ENCODE data around the gene THSD7A. TPM values are rescaled to one million over a fixed set of nuclear protein-coding genes. Genes with fewer than 3 reads are reported as not detected.

Gene THSD7A
- total RNA-seq, 1 donor from 2014 or later, result 0.26 TPM

DNA sequence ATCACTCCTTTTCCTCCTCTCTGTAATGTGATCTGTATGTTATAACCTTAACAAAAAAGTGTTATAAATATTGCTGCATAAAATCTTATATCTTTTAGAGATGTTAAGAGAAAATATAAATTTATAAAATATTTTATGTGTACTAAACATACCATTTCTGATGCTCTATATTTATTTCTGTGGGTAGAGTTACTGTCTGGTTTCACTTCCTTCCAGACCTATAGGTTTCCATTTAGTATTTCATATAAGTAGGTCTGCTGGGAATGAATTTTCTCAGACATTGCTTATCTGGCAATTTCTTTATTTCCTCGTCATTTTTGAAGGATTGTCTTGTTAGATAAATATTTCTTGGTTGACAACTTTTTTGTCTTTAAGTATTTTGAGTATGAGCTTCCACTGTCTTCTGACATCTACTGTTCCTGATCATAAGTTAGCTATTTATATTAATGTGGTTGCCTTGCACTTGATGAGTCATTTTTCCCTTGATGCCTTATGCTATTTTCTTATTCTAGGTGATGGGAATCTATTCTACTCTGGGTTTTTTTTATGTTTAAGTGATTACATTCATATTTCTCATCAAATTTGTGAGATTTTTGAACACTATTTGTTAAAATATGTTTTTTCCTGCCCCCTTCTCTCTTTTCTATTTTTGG lies 11.2 kb upstream of the THSD7A start:
- Histone ChIP-seq H3K36me3 (ENCODE audit: control insufficient read depth, insufficient read depth, low read length) (no peaks in the 10 kb centered on the region), H3K4me3 (ENCODE audit: low read depth, low read length) (no peak overlapping the region), H3K27me3 (ENCODE audit: control insufficient read depth, insufficient read depth, low read length) (no peaks in the 10 kb centered on the region)
- TF ChIP-seq, protein P1, sequence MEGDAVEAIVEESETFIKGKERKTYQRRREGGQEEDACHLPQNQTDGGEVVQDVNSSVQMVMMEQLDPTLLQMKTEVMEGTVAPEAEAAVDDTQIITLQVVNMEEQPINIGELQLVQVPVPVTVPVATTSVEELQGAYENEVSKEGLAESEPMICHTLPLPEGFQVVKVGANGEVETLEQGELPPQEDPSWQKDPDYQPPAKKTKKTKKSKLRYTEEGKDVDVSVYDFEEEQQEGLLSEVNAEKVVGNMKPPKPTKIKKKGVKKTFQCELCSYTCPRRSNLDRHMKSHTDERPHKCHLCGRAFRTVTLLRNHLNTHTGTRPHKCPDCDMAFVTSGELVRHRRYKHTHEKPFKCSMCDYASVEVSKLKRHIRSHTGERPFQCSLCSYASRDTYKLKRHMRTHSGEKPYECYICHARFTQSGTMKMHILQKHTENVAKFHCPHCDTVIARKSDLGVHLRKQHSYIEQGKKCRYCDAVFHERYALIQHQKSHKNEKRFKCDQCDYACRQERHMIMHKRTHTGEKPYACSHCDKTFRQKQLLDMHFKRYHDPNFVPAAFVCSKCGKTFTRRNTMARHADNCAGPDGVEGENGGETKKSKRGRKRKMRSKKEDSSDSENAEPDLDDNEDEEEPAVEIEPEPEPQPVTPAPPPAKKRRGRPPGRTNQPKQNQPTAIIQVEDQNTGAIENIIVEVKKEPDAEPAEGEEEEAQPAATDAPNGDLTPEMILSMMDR (IDR thresholded peaks at IDR 0.05; ENCODE audit: insufficient read depth, low read length, severe bottlenecking), result no peak
- DNase-seq (ENCODE audit: low read depth) (peak; percentile 13), FAIRE-seq (no peak)

- Histone ChIP-seq H3K36me3 (ENCODE audit: control insufficient read depth, insufficient read depth, low read length) (no peaks in the 10 kb centered on the region), H3K27me3 (ENCODE audit: control insufficient read depth, insufficient read depth, low read length) (no peaks in the 10 kb centered on the region), H3K4me3 (ENCODE audit: low read depth, low read length) (no peak overlapping the region)
- TF ChIP-seq, protein P1 (IDR thresholded peaks at IDR 0.05; ENCODE audit: insufficient read depth, low read length, severe bottlenecking), result no peak
- no peak for FAIRE-seq
- DNase-seq (ENCODE audit: low read depth), result no peak
Measured at GRCh38 chr7:11841657-11842056, 9.7 kb upstream of the THSD7A start.

GRCh38 chr7:11835260-11835659 lies 3.3 kb upstream of the THSD7A start:
- DNase-seq (ENCODE audit: low read depth), result peak; percentile 8
- H3K27me3 ChIP-seq (ENCODE audit: control insufficient read depth, insufficient read depth, low read length), result no peaks in the 10 kb centered on the region
- H3K36me3 ChIP-seq (ENCODE audit: control insufficient read depth, insufficient read depth, low read length), result no peaks in the 10 kb centered on the region
- TF ChIP-seq, protein P1 (IDR thresholded peaks at IDR 0.05; ENCODE audit: insufficient read depth, low read length, severe bottlenecking), result peak; percentile 14
- FAIRE-seq, result no peak
- H3K4me3 ChIP-seq (ENCODE audit: low read depth, low read length), result no peak overlapping the region

DNA sequence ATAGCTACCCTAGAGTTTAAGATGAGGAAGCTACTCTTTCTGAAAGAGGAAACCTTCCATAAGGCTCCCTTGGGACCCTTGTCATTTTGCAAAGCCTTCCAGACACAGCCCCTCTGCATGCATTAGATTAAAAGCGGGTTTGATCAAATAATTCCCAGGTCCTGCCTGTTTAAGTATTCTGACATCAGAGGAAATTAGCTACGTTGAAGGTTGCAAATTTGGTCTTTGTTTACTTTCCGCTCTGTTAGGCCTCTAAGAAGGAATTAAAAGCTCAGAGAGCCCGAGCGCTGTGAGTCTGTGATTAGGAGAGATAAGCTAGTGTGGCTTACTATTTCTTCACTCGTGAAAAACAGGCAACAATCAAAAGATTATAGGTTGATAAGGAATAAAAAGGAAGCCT lies 1.4 kb upstream of the THSD7A start:
- H3K27me3 ChIP-seq (ENCODE audit: control insufficient read depth, insufficient read depth, low read length), result no peaks in the 10 kb centered on the region
- FAIRE-seq (no peak), DNase-seq (ENCODE audit: low read depth) (no peak)
- TF ChIP-seq, protein P1 (IDR thresholded peaks at IDR 0.05; ENCODE audit: insufficient read depth, low read length, severe bottlenecking), result no peak
- H3K4me3 ChIP-seq (ENCODE audit: low read depth, low read length), result no peak overlapping the region
- no peaks in the 10 kb centered on the region for H3K36me3 ChIP-seq (ENCODE audit: control insufficient read depth, insufficient read depth, low read length)

DNA sequence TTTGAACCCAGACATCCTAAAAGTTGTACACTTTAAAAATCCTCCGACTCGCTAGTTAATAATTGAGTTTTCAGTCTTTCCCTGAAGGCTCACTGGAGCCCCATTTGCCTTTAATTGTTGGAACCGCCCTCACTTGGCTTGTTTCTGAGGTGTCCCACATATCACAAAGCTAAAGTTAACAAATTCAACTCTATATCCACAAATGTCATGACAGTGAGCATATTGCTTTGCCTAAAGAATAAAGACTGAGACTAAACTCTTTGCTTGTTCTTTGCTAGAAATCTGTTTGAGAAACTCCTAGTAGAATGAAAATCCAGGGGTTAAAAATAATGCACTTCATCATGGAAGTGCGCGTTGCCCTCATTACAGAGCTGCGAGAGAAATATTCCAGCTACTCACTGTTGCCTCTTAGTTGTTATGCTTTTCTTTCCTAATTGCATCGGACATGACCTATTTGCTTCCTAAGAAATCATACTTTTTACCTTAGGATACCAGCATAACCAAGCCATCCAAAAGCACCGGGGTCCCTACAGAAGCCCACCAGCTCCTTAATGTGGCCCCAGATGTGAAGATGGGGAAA lies 752 bp downstream of the THSD7A start:
- Histone ChIP-seq H3K36me3 (ENCODE audit: control insufficient read depth, insufficient read depth, low read length) (no peaks in the 10 kb centered on the region), H3K4me3 (ENCODE audit: low read depth, low read length) (peak overlapping the region; percentile 42), H3K27me3 (ENCODE audit: control insufficient read depth, insufficient read depth, low read length) (no peaks in the 10 kb centered on the region)
- no peak for FAIRE-seq
- TF ChIP-seq, protein P1 (IDR thresholded peaks at IDR 0.05; ENCODE audit: insufficient read depth, low read length, severe bottlenecking), result no peak
- peak; percentile 7 for DNase-seq (ENCODE audit: low read depth)

All from bronchial epithelial cell (primary cell).